Measurements from ENCODE around the gene NAP1L1.

DNA sequence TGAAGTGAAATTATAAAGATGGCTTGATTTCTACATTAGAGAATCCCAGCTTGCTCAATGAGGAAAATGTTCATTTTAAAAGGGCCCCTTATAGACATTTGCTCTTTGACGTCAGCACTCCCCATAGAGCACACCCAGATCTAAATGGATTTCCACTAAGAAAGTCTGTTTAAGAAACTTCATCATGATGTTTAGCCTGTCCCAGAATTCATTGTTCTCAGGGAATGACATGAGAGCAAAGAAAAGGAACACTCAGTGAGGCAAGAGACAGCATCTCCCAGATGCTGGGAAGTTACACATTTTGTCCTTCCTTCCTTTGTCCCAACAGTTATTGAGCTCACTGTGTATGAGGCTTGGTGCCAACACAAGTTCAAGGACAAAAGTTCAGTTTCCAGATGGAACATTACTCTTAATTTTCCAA lies 57.8 kb downstream of the NAP1L1 start:
- TF ChIP-seq CTCF (IDR thresholded peaks at IDR 0.05): no peak
- no peak for TF ChIP-seq POLR2A (IDR thresholded peaks at IDR 0.05)

All from heart left ventricle (tissue), 13 donors.